ENCODE measurements around the gene CNTN1. TPM values are rescaled to one million over a fixed set of nuclear protein-coding genes. Genes with fewer than 3 reads are reported as not detected.

Gene CNTN1
- total and polyA plus RNA-seq, 2 donors (not counting 1 experiment from before 2014, with no cell fraction given), result not detected

DNA sequence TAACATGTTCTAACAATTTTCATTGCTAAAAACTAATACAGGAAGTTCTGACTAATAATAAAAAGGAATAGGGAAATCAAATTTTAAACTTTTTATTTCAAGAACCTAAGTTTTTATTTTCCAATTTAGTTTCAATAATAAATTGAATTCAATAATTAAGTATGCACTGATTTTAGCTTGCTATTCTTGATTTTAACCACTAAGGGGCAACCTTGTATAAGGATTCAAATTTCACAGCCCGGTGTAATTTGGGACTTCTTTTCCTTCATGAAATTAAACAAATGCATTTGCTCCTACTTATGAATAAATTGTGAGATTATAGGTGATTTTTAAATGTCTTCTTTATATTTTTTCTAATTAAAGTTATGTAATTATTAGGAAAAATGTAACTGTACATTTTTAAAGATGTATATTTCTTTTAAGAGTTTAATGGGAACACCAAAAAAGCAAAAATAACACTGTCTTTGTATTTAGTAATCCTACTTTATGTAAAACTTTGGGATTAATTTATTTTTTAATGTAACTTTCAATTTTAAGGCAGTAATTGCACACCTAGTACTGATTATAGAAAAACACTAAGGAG lies 254.5 kb downstream of the CNTN1 start:
- CTCF ChIA-PET, result interaction anchor here (0.8 to 3.4 kb wide), 8 partner anchors 13 to 1623 kb away, joined by 3 to 26 read pairs (median 4); no protein-coding TSS in a partner anchor
- no peaks in the 10 kb centered on the region for H3K4me1 Mint-ChIP-seq
- H3K27me3 ChIP-seq (replicated peaks in 1 of 4; ENCODE audit: control extremely low read depth in 1 of 4, control insufficient read depth in 3 of 4, insufficient read depth in 4 of 4, low read length in 3 of 4), result peaks cover 0 to 3% (median 0%) of the 10 kb centered on the region in 4 experiments

DNA sequence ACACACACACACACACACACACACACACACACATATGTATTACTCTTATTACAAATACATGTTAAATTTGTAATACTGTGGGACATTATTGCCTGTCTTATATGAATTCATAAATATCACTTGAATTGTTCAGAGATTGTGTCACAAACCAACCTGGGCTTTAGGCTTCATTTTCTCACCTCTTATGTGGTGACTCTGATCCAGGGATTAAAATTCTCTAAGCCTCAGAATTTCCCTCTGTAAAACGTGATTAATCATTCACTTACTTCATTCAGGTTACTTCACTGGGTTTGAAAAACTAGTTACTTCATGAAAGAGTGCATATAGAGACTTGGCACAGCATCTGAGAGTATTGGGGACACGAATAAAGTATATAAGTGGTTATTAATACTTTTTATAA lies 255.6 kb downstream of the CNTN1 start:
- TF ChIP-seq, protein P1, sequence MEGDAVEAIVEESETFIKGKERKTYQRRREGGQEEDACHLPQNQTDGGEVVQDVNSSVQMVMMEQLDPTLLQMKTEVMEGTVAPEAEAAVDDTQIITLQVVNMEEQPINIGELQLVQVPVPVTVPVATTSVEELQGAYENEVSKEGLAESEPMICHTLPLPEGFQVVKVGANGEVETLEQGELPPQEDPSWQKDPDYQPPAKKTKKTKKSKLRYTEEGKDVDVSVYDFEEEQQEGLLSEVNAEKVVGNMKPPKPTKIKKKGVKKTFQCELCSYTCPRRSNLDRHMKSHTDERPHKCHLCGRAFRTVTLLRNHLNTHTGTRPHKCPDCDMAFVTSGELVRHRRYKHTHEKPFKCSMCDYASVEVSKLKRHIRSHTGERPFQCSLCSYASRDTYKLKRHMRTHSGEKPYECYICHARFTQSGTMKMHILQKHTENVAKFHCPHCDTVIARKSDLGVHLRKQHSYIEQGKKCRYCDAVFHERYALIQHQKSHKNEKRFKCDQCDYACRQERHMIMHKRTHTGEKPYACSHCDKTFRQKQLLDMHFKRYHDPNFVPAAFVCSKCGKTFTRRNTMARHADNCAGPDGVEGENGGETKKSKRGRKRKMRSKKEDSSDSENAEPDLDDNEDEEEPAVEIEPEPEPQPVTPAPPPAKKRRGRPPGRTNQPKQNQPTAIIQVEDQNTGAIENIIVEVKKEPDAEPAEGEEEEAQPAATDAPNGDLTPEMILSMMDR (IDR thresholded peaks at IDR 0.05), result no peak
- TF ChIP-seq EZH2 (IDR thresholded peaks at IDR 0.05; ENCODE audit: borderline replicate concordance, insufficient read depth, low read depth, low read length, poor library complexity, severe bottlenecking), result no peak
- no peak overlapping the region for H3K4me3 ChIP-seq (ENCODE audit: control extremely low read depth in 1 of 5, extremely low read depth in 1 of 5, insufficient read depth in 1 of 5, low read depth in 2 of 5, low read length in 4 of 5)
- no peaks in the 10 kb centered on the region for H4K20me1 ChIP-seq (ENCODE audit: control insufficient read depth, insufficient read depth, low read length, poor library complexity, severe bottlenecking)
- no peaks in the 10 kb centered on the region for H3K4me1 ChIP-seq (ENCODE audit: control insufficient read depth in 2 of 2, insufficient read depth in 2 of 2, low read length in 2 of 2)
- H3K36me3 ChIP-seq (replicated peaks in 1 of 2; ENCODE audit: control extremely low read depth in 1 of 2, control insufficient read depth in 1 of 2, extremely low read depth in 1 of 2, insufficient read depth in 2 of 2, low read length in 1 of 2), result no peaks in the 10 kb centered on the region
- DNase-seq (no peak), ATAC-seq (ENCODE audit: low read depth) (no peak)
- Mint-ChIP-seq H3K9me3 (ENCODE audit: insufficient read depth) (no peaks in the 10 kb centered on the region), H3K27me3 (peaks cover 5% of the 10 kb centered on the region), H3K27ac (no peak overlapping the region), H3K4me3 (no peak overlapping the region), H3K4me1 (no peaks in the 10 kb centered on the region)
- H3K4me2 ChIP-seq (replicated peaks; ENCODE audit: low read depth, low read length, poor library complexity, severe bottlenecking), result no peak overlapping the region
- H3K27me3 ChIP-seq (replicated peaks in 1 of 4; ENCODE audit: control extremely low read depth in 1 of 4, control insufficient read depth in 3 of 4, insufficient read depth in 4 of 4, low read length in 3 of 4), result peaks cover 0 to 3% (median 0%) of the 10 kb centered on the region in 4 experiments
- no peak overlapping the region for H2AFZ ChIP-seq (ENCODE audit: insufficient read depth, low read depth, low read length, poor library complexity, severe bottlenecking)
- POLR2A ChIA-PET, result no interaction called here
- H3K27ac ChIP-seq (ENCODE audit: low read length in 2 of 2), result no peak overlapping the region
- no peak overlapping the region for H3K9ac ChIP-seq (ENCODE audit: low read length)
- H3K9me3 ChIP-seq (ENCODE audit: control extremely low read depth in 1 of 3, control insufficient read depth in 2 of 3, insufficient read depth in 1 of 3, low read length in 2 of 3), result no peaks in the 10 kb centered on the region
- intact Hi-C loops (cut with micrococcal nuclease), result loop anchor here (2.0 to 10.0 kb wide), 2 partner anchors 1157 to 1425 kb away; no protein-coding TSS in a partner anchor
- no CpG with 5 or more reads among the region's 2 CpGs for WGBS (ENCODE audit: insufficient coverage)
- H3K79me2 ChIP-seq (ENCODE audit: control insufficient read depth, insufficient read depth, low read length), result no peaks in the 10 kb centered on the region
- CTCF ChIA-PET, result interaction anchor here (3.4 kb wide), 1 partner anchor 1076 kb away, joined by 26 read pairs; no protein-coding TSS in a partner anchor

More for the DNA sequence above, 254.5 kb downstream of the CNTN1 start:
- Mint-ChIP-seq H3K27ac (no peak overlapping the region), H3K9me3 (ENCODE audit: insufficient read depth) (no peaks in the 10 kb centered on the region), H3K4me3 (no peak overlapping the region), H3K27me3 (peaks cover 9% of the 10 kb centered on the region)
- POLR2A ChIA-PET, result no interaction called here
- WGBS (ENCODE audit: insufficient coverage), result no CpG with 5 or more reads among the region's 1 CpG
- no peak overlapping the region for H3K9ac ChIP-seq (ENCODE audit: low read length)
- H2AFZ ChIP-seq (ENCODE audit: insufficient read depth, low read depth, low read length, poor library complexity, severe bottlenecking), result no peak overlapping the region
- DNase-seq (peak; percentile 38), ATAC-seq (ENCODE audit: low read depth) (no peak)
- H3K36me3 ChIP-seq (replicated peaks in 1 of 2; ENCODE audit: control extremely low read depth in 1 of 2, control insufficient read depth in 1 of 2, extremely low read depth in 1 of 2, insufficient read depth in 2 of 2, low read length in 1 of 2), result no peaks in the 10 kb centered on the region
- H3K4me2 ChIP-seq (replicated peaks; ENCODE audit: low read depth, low read length, poor library complexity, severe bottlenecking), result no peak overlapping the region
- TF ChIP-seq EZH2 (IDR thresholded peaks at IDR 0.05; ENCODE audit: borderline replicate concordance, insufficient read depth, low read depth, low read length, poor library complexity, severe bottlenecking), result no peak
- TF ChIP-seq, protein P1 (IDR thresholded peaks at IDR 0.05), result peak; percentile 88
- H3K27ac ChIP-seq (ENCODE audit: low read length in 2 of 2), result no peak overlapping the region
- H3K4me3 ChIP-seq (ENCODE audit: control extremely low read depth in 1 of 5, extremely low read depth in 1 of 5, insufficient read depth in 1 of 5, low read depth in 2 of 5, low read length in 4 of 5), result no peak overlapping the region
- no peaks in the 10 kb centered on the region for H3K79me2 ChIP-seq (ENCODE audit: control insufficient read depth, insufficient read depth, low read length)
- no peaks in the 10 kb centered on the region for H3K4me1 ChIP-seq (ENCODE audit: control insufficient read depth in 2 of 2, insufficient read depth in 2 of 2, low read length in 2 of 2)
- H3K9me3 ChIP-seq (ENCODE audit: control extremely low read depth in 1 of 3, control insufficient read depth in 2 of 3, insufficient read depth in 1 of 3, low read length in 2 of 3), result no peaks in the 10 kb centered on the region
- intact Hi-C loops (cut with micrococcal nuclease), result loop anchor here (2.0 to 10.0 kb wide), 2 partner anchors 1158 to 1426 kb away; no protein-coding TSS in a partner anchor
- H4K20me1 ChIP-seq (ENCODE audit: control insufficient read depth, insufficient read depth, low read length, poor library complexity, severe bottlenecking), result no peaks in the 10 kb centered on the region
